Fibroblast of mammary gland (primary cell): ENCODE measurements around the gene CDPF1.

ENCODE experiments used
- DNase-seq: peaks from one replicate; pipeline ENCODE4 v3.0.0-alpha.2; 2010; ENCODE audit warnings: low read depth
- H3K4me3 ChIP-seq: 2 replicates; pipeline ENCODE4 v1.5.1; 2011; ENCODE audit warnings: low read depth, mild to moderate bottlenecking, low read length, moderate library complexity; ENCODE audit not compliant: control insufficient read depth
- TF ChIP-seq, protein P1 (sequence below): conservative IDR thresholded peaks from 2 replicates; pipeline ENCODE4 v1.5.1; 2011; ENCODE audit warnings: low read depth, low read length, inconsistent platforms; ENCODE audit not compliant: control insufficient read depth, insufficient read depth

Gene CDPF1

DNA sequence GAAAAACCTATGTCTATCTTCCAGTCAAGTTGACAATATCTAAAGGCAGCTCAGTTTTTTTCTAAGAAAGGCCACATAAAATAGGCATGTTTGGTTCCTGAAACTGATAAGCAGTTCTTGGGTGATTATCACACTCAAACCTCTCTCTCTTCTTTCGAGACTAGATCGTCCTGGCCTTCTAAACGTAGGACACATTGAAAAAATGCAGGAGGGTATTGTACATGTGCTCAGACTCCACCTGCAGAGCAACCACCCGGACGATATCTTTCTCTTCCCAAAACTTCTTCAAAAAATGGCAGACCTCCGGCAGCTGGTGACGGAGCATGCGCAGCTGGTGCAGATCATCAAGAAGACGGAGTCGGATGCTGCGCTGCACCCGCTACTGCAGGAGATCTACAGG lies 15.1 kb downstream of the CDPF1 start:
- no peak overlapping the region for H3K4me3 ChIP-seq
- TF ChIP-seq, protein P1, sequence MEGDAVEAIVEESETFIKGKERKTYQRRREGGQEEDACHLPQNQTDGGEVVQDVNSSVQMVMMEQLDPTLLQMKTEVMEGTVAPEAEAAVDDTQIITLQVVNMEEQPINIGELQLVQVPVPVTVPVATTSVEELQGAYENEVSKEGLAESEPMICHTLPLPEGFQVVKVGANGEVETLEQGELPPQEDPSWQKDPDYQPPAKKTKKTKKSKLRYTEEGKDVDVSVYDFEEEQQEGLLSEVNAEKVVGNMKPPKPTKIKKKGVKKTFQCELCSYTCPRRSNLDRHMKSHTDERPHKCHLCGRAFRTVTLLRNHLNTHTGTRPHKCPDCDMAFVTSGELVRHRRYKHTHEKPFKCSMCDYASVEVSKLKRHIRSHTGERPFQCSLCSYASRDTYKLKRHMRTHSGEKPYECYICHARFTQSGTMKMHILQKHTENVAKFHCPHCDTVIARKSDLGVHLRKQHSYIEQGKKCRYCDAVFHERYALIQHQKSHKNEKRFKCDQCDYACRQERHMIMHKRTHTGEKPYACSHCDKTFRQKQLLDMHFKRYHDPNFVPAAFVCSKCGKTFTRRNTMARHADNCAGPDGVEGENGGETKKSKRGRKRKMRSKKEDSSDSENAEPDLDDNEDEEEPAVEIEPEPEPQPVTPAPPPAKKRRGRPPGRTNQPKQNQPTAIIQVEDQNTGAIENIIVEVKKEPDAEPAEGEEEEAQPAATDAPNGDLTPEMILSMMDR, result no peak
- no peak for DNase-seq

DNA sequence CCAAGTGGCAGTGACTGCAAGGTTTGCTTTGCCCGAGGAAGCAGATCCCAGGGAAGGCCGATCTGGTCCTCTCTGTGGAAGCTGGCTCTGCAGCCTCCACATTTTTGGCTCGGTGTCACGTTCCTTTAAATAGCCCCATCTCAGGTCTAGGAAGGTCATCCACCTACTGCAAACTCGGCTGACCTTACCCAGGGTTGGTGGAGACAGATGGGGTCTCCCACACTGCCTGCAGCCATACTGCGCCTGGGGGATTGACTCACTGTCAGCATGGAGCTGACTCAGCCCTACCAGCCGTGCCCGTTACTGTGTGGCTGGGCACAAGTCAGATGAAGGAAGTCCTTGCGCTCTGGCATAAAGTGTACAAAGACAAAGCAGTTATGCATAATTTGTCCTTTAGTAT lies 16.9 kb downstream of the CDPF1 start:
- no peak overlapping the region for H3K4me3 ChIP-seq
- TF ChIP-seq, protein P1, result no peak
- peak; percentile 47 for DNase-seq

DNA sequence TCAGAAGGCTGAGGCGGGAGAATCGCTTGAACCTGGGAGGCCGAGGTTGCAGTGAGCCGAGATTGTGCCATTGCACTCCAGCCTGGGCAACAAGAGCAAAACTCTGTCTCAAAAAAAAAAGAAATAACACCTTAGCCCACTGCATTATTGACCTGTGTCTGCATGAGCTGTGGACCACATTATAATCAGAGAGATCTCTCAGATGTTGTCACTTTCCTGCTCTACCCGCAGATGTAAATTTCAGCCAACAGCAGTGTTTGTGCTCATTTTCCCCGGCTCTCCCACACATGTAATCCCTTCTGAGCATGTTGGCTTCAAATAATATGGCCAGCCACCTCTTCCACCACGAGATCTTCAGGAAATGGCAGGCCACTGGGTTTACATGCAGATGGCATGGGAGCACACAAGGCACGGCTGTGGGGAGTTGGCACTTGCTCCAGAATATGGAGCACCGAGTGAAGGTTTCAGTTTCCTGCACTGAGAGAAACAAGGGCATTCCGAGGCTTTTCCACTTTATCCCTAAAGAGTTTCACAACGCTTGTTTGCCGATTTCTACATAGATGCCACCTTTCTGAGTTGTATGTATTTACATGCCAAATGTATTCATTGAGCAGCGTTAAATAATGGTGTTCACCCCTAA lies 19.7 kb downstream of the CDPF1 start:
- H3K4me3 ChIP-seq, result no peak overlapping the region
- TF ChIP-seq, protein P1, result no peak
- DNase-seq, result no peak

DNA sequence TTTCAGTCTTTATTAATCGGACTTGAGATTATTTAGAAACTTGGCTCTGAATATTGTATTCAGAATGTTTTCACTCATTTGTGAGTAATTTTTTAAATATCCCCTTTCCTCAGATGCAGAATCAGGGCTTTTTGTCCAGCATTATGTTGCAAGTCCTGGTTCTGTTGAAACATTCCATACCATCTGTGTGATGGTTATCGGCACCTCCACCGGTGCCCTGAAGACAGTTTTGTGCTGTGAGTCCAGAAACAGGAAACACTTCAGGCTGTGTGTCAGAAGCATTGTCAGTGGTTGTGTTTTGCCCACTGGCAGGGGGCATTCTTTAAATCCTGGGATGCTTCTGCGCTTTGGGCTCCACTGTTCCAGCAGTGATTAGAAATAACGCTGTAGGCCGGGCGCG lies 20.4 kb downstream of the CDPF1 start:
- peak; percentile 31 for DNase-seq
- TF ChIP-seq, protein P1, result no peak
- H3K4me3 ChIP-seq, result no peak overlapping the region

DNA sequence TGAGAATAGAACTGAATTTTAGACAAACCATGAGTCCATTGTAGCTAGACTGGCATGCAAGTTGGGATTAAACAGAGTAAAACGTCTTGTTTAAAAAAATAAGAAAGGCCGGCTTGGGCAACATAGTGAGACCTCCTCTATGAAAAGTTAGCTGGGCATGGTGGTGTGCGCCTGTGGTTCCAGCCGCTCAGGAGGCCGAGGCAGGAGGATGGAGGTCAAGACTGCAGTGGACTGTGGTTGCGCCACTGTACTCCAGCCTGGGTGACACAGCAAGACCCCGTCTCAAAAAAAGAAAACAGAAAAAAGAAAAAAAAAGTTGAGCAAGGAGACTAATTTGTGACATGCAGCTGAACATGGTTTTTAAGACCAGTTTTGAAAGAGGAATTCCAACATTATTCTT lies 23.5 kb downstream of the CDPF1 start:
- TF ChIP-seq, protein P1, result no peak
- no peak overlapping the region for H3K4me3 ChIP-seq
- no peak for DNase-seq

DNA sequence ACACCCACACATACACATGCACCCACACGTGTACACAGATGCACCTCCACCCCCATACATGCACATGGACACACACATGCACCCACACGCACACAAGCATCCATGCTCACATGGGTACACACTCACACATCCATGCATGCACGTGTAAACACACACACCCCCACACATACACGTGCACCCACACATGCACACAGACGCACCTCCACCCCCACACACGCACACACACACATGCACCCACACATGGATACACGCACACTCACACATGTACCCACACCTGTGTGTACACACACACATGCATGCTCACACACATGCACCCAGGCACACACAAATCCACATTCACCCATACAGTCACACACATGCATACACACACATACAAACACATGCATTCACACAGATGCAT lies 24.5 kb downstream of the CDPF1 start:
- TF ChIP-seq, protein P1, result no peak
- no peak for DNase-seq

DNA sequence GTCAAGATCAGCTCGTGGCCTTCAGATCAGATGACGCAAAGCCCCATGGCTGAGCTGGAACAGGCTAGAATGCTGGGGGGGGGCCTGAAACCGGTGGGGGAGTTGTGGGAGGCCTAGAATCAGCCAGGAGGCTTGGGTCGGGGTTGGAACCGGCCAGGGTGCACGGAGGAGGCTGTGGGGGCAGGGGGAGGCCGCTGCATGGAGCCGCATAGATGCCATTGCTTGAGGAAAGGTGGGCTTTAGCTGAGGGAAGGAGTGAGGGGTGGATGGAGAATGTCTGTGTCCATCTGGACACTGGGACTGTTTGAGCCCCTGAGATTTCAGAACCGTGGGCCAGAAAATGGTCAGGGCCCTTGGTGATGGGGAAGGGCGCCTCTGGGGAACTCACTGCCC lies 25.2 kb downstream of the CDPF1 start:
- H3K4me3 ChIP-seq, result no peak overlapping the region
- TF ChIP-seq, protein P1, result no peak
- DNase-seq, result no peak

More for the DNA sequence above, 24.5 kb downstream of the CDPF1 start:
- H3K4me3 ChIP-seq, result no peak overlapping the region
